B cell (primary cell): ENCODE data around the gene TBCA.

Experiments
- CTCF ChIP-seq: fragments of 200-600 bp; IDR thresholded peaks from one replicate; pipeline ENCODE4 v1.8.0; 2022; ENCODE audit warnings: antibody characterized with exemption, mild to moderate bottlenecking
- EZH2 ChIP-seq: IDR thresholded peaks from 2 replicates; pipeline ENCODE4 v1.6.1; 2012; ENCODE audit warnings: borderline replicate concordance, low read depth, mild to moderate bottlenecking, moderate library complexity, low read length; ENCODE audit not compliant: insufficient read depth, poor library complexity, severe bottlenecking

GRCh38 chr5:77768978-77769377 is 7.2 kb downstream of the TBCA start:
- TF ChIP-seq CTCF (no peak), EZH2 (no peak)
